Parathyroid adenoma (tissue), 2 donors: Measurements from ENCODE around the gene LBP.

Experiments
- H2AFZ ChIP-seq: fragments of 300-600 bp; sonication (generic); one replicate; pipeline ENCODE4 v1.7.0; 2017; ENCODE audit warnings: antibody characterized with exemption, mild to moderate bottlenecking
- H3K27ac ChIP-seq: fragments of 300-600 bp; sonication (generic); one replicate; pipeline ENCODE4 v1.7.0; 2017
- H3K27me3 ChIP-seq: fragments of 300-600 bp; sonication (generic); one replicate; pipeline ENCODE4 v1.7.0; 2017; ENCODE audit warnings: low read length; ENCODE audit not compliant: control insufficient read depth, insufficient read depth
- H3K36me3 ChIP-seq: fragments of 300-600 bp; sonication (generic); one replicate; pipeline ENCODE4 v1.7.0; 2017; ENCODE audit warnings: low read length; ENCODE audit not compliant: control insufficient read depth, insufficient read depth
- H3K4me1 ChIP-seq: fragments of 300-600 bp; sonication (generic); one replicate; pipeline ENCODE4 v1.7.0; 2017; ENCODE audit warnings: control low read depth
- H3K4me2 ChIP-seq: fragments of 300-600 bp; sonication (generic); one replicate; pipeline ENCODE4 v1.7.0; 2017; ENCODE audit warnings: low read length
- H3K4me3 ChIP-seq: fragments of 300-600 bp; sonication (generic); one replicate; pipeline ENCODE4 v1.7.0; 2017; ENCODE audit warnings: low read depth, low read length
- H3K79me2 ChIP-seq: fragments of 300-600 bp; sonication (generic); one replicate; pipeline ENCODE4 v1.7.0; 2017; ENCODE audit warnings: control low read depth
- H3K9ac ChIP-seq: fragments of 300-600 bp; sonication (generic); one replicate; pipeline ENCODE4 v1.7.0; 2017; ENCODE audit warnings: mild to moderate bottlenecking
- H3K9me3 ChIP-seq: fragments of 300-600 bp; sonication (generic); one replicate; pipeline ENCODE4 v1.7.0; 2017; ENCODE audit warnings: low read length; ENCODE audit not compliant: control insufficient read depth
- CTCF ChIP-seq: fragments of 300-600 bp; sonication (generic); IDR thresholded peaks from one replicate; pipeline ENCODE4 v1.7.0; 2017; ENCODE audit warnings: antibody characterized with exemption, mild to moderate bottlenecking
- donor health status: primary hyperparathyroidism.

The LBP gene

GRCh38 chr20:38316341-38316740 is 29.9 kb upstream of the LBP start:
- H3K79me2 ChIP-seq: no peaks in the 10 kb centered on the region
- no peaks in the 10 kb centered on the region for H3K4me1 ChIP-seq
- H2AFZ ChIP-seq: no peak overlapping the region
- H3K4me2 ChIP-seq: no peak overlapping the region
- H3K4me3 ChIP-seq: no peak overlapping the region
- no peaks in the 10 kb centered on the region for H3K27me3 ChIP-seq
- H3K9ac ChIP-seq: no peak overlapping the region
- TF ChIP-seq CTCF: no peak
- H3K36me3 ChIP-seq: no peaks in the 10 kb centered on the region
- H3K27ac ChIP-seq: no peak overlapping the region
- no peaks in the 10 kb centered on the region for H3K9me3 ChIP-seq

GRCh38 chr20:38317422-38317821 is 28.9 kb upstream of the LBP start:
- H2AFZ ChIP-seq: no peak overlapping the region
- no peak overlapping the region for H3K9ac ChIP-seq
- no peak for TF ChIP-seq CTCF
- H3K79me2 ChIP-seq: no peaks in the 10 kb centered on the region
- no peak overlapping the region for H3K4me2 ChIP-seq
- H3K9me3 ChIP-seq: no peaks in the 10 kb centered on the region
- H3K4me1 ChIP-seq: no peaks in the 10 kb centered on the region
- H3K4me3 ChIP-seq: no peak overlapping the region
- H3K36me3 ChIP-seq: no peaks in the 10 kb centered on the region
- no peak overlapping the region for H3K27ac ChIP-seq
- no peaks in the 10 kb centered on the region for H3K27me3 ChIP-seq

- Histone ChIP-seq H3K4me1 (no peaks in the 10 kb centered on the region), H3K4me2 (no peak overlapping the region), H3K79me2 (no peaks in the 10 kb centered on the region), H3K27ac (no peak overlapping the region), H3K9me3 (no peaks in the 10 kb centered on the region), H3K27me3 (no peaks in the 10 kb centered on the region), H3K4me3 (no peak overlapping the region), H3K9ac (no peak overlapping the region), H2AFZ (no peak overlapping the region), H3K36me3 (no peaks in the 10 kb centered on the region)
- TF ChIP-seq CTCF: no peak
Observed at GRCh38 chr20:38320221-38320620, 26.1 kb upstream of the LBP start.

- H3K4me1 ChIP-seq: no peaks in the 10 kb centered on the region
Observed at GRCh38 chr20:38321959-38322598, 24.2 kb upstream of the LBP start.

More at GRCh38 chr20:38321959-38322598, 24.2 kb upstream of the LBP start:
- peak; percentile 37 for TF ChIP-seq CTCF
- Histone ChIP-seq H3K27me3 (no peaks in the 10 kb centered on the region), H3K4me2 (no peak overlapping the region), H3K27ac (no peak overlapping the region), H3K9me3 (no peaks in the 10 kb centered on the region), H3K9ac (no peak overlapping the region), H3K79me2 (no peaks in the 10 kb centered on the region), H3K4me3 (no peak overlapping the region), H3K36me3 (no peaks in the 10 kb centered on the region), H2AFZ (no peak overlapping the region)
